GM12878 (cell line): ENCODE measurements around the gene PROP1. TPM values are rescaled to one million over a fixed set of nuclear protein-coding genes. Genes with fewer than 3 reads are reported as not detected.
"Not testable (repeated sequence)": the region's sequence is repeated elsewhere in the genome, so short reads cannot be mapped to it uniquely, and the experiment has no call there.

Source experiments
- ATAC-seq: fragments of 200-7000 bp; cut with Tn5 transposase; 3 replicates; pipeline ENCODE4 v1.9.1; 2020; ENCODE audit warnings: mild to moderate bottlenecking, moderate library complexity
- Bru-seq: library from RNA; stranded (reverse); fragments of 400-500 nt; gene quantifications from one replicate; lab custom pipeline; 2021; lab: Mats Ljungman, UMichigan
- BruChase-seq, 2 experiments: library from RNA; stranded (reverse); fragments of 400-500 nt; gene quantifications; one replicate each; lab custom pipeline; 2021; lab: Mats Ljungman, UMichigan
- BruUV-seq: library from RNA; stranded (reverse); fragments of 400-500 nt; replicated peaks from 2 replicates; lab custom pipeline; 2021; lab: Mats Ljungman, UMichigan
- CTCF ChIA-PET: fragments of 300-600 bp; sonication (Branson Sonifier 250); formaldehyde crosslinking; extraction: SDS; loops from one replicate; lab custom pipeline; 2021; ENCODE audit warnings: inconsistent platforms; lab: Yijun Ruan, JAX
- POLR2A ChIA-PET: fragments of 350-600 bp; formaldehyde crosslinking; extraction: SDS; loops from one replicate; lab custom pipeline; 2021; ENCODE audit warnings: inconsistent platforms; lab: Charles Lee
- RAD21 ChIA-PET: fragments of 300-600 bp; sonication (Branson Sonifier 250); formaldehyde crosslinking; loops from one replicate; lab custom pipeline; 2023; ENCODE audit warnings: antibody characterized with exemption; ENCODE audit not compliant: unreplicated experiment; lab: Charles Lee
- SMC1A ChIA-PET: fragments of 300-600 bp; sonication (Branson Sonifier 250); formaldehyde crosslinking; loops from one replicate; lab custom pipeline; 2023; ENCODE audit not compliant: unreplicated experiment, uncharacterized antibody; lab: Charles Lee
- DNase-seq: peaks from one replicate; pipeline ENCODE4 v3.0.0-alpha.2; 2011; ENCODE audit warnings: low read depth, low spot score
- FAIRE-seq: peaks from 3 replicates; lab custom pipeline; 2011; peaks lifted over from hg19 to GRCh38; lab: Jason Lieb, UNC
- H2AFZ ChIP-seq: 2 replicates; pipeline ENCODE4 v1.6.0; 2011; ENCODE audit warnings: low read depth, low read length, control low read depth; ENCODE audit not compliant: control insufficient read depth
- H3K27ac ChIP-seq: 2 replicates; pipeline ENCODE4 v1.5.1; 2011; ENCODE audit warnings: control low read depth; ENCODE audit not compliant: control insufficient read depth, insufficient read depth
- H3K27me3 ChIP-seq, 2 experiments: replicated peaks in 1 of 2; 2 replicates each; pipeline versions ENCODE4 v1.6.0 to v1.6.1; 2011; ENCODE audit warnings: low read length in 1 of 2; ENCODE audit not compliant: control insufficient read depth in 2 of 2, insufficient read depth in 2 of 2
- H3K36me3 ChIP-seq, 2 experiments: 2 replicates each; pipeline ENCODE4 v1.5.1; 2011; ENCODE audit warnings: low read length in 1 of 2; ENCODE audit not compliant: control insufficient read depth in 2 of 2, insufficient read depth in 2 of 2
- H3K4me1 ChIP-seq: 2 replicates; pipeline ENCODE4 v1.6.1; 2011; ENCODE audit warnings: mild to moderate bottlenecking, low read length, moderate library complexity, mixed read lengths; ENCODE audit not compliant: control insufficient read depth, insufficient read depth
- H3K4me2 ChIP-seq: 2 replicates; pipeline ENCODE4 v1.6.0; 2011; ENCODE audit warnings: control low read depth; ENCODE audit not compliant: control insufficient read depth, insufficient read depth
- H3K4me3 ChIP-seq: fragments of 200-600 bp; sonication (generic); 2 replicates; pipeline ENCODE4 v1.5.1; 2016
- H3K79me2 ChIP-seq: 2 replicates; pipeline ENCODE4 v1.6.0; 2011; ENCODE audit warnings: low read length; ENCODE audit not compliant: control insufficient read depth, insufficient read depth
- H3K9ac ChIP-seq: 2 replicates; pipeline ENCODE4 v1.8.0; 2011; ENCODE audit warnings: low read length, control low read depth, mixed read lengths; ENCODE audit not compliant: control insufficient read depth, insufficient read depth
- H3K9me3 ChIP-seq: replicated peaks from 3 replicates; pipeline ENCODE4 v1.5.1; 2011; ENCODE audit warnings: mild to moderate bottlenecking, low read length; ENCODE audit not compliant: control insufficient read depth, insufficient read depth
- H4K20me1 ChIP-seq: 2 replicates; pipeline ENCODE4 v1.6.0; 2011; ENCODE audit not compliant: control insufficient read depth, insufficient read depth
- FOS ChIP-seq: IDR thresholded peaks from 3 replicates; pipeline ENCODE4 v1.6.1; 2011; ENCODE audit warnings: borderline replicate concordance; ENCODE audit not compliant: insufficient read length; ENCODE audit errors: extremely low read depth
- NFXL1 ChIP-seq: fragments of 450-650 bp; IDR thresholded peaks from 2 replicates; pipeline ENCODE4 v1.6.1; 2017; ENCODE audit warnings: antibody characterized with exemption, mild to moderate bottlenecking, borderline replicate concordance
- WGBS: methylation state at CpG from one replicate; pipeline ENCODE4 v1.1.6; 2016; ENCODE audit warnings: low lambda C conversion rate; ENCODE audit not compliant: insufficient replicate concordance, insufficient coverage; ENCODE audit errors: missing lambda C conversion rate; 5-methylcytosine and 5-hydroxymethylcytosine counted together
- in situ Hi-C: fragments of 300-500 bp; cut with MboI; formaldehyde crosslinking; loops from 9 replicates; pipeline ENCODE4 v1.14.3; 2018; ENCODE audit warnings: mixed read lengths
- intact Hi-C: fragments of 100-400 bp; cut with micrococcal nuclease; formaldehyde crosslinking; loops from one replicate; pipeline ENCODE4 v1.14.2; 2022; ENCODE audit not compliant: unreplicated experiment
- long read RNA-seq, 2 experiments: library from polyadenylated mRNA; unstranded; transcript quantifications; one replicate each; pipeline ENCODE4 v2.0.0, GENCODE V29; 2019 to 2020
- polyA minus RNA-seq, 3 experiments: library from RNA; depleted of rRNA, polyadenylated mRNA; stranded (reverse); fragments of >200 nt; gene quantifications; 2 replicates each; pipeline ENCODE4 v1.2.3, GENCODE V29; 2011
- polyA plus RNA-seq, 11 experiments: library from polyadenylated mRNA; depleted of rRNA in 4 of 11; unstranded in 6 of 11; stranded (reverse) in 5 of 11; fragments of >200 nt; fragmentation: Nextera tagmentation in 4 of 11; fragmentation: Illumina TruSeq in 1 of 11; extraction: Ambion mirVana in 4 of 11; extraction: Trizol in 1 of 11; gene quantifications; 1 replicate in 1 of 11; 2 replicates in 10 of 11; pipeline versions ENCODE4 v1.2.1 to v1.2.3, GENCODE V29; 2011 to 2016; ENCODE audit warnings: inconsistent platforms in 2 of 11, missing spikeins in 2 of 11, low read depth in 1 of 11
- total RNA-seq, 4 experiments: library from RNA; depleted of rRNA in 3 of 4; stranded (reverse); fragments of >200 nt in 3 of 4; fragmentation: Illumina TruSeq in 1 of 4; extraction: Trizol in 1 of 4; gene quantifications; 2 replicates each; pipeline versions ENCODE4 v1.2.1 to v1.2.3, GENCODE V29; 2013 to 2021

Gene PROP1
- total RNA-seq (2013; cell fraction: nucleolus; rRNA removed): not detected in 2 replicates
- total RNA-seq (2014; rRNA removed) (not detected in 2 replicates), total RNA-seq (2014; rRNA removed; fragmentation: Illumina TruSeq; extraction: Trizol) (not detected in 2 replicates), total RNA-seq (2021) (not detected in 2 replicates), polyA plus RNA-seq (2011; rRNA removed) (not detected in 2 replicates), polyA plus RNA-seq (2014; fragmentation: Illumina TruSeq; extraction: Trizol) (not detected in 2 replicates), polyA plus RNA-seq (2014; fragmentation: Nextera tagmentation; extraction: Ambion mirVana) (not detected), polyA plus RNA-seq (2014; rRNA removed) (not detected in 2 replicates), polyA plus RNA-seq (2016; fragmentation: Nextera tagmentation; extraction: Ambion mirVana) (not detected), polyA minus RNA-seq (2011; rRNA and poly(A)+ RNA removed) (not detected in 2 replicates), Bru-seq, nascent RNA (not detected), BruChase-seq, experiment 1, labeled RNA remaining after a 6-hour chase (not detected), BruChase-seq, experiment 2, labeled RNA remaining after a 2-hour chase (percentile 13 among the genes with signal in this experiment)
- polyA plus RNA-seq (2011; ENCODE audit: low read depth): not detected
- not detected in 2 replicates for polyA plus RNA-seq (2011; cell fraction: cytosol; rRNA removed)
- polyA plus RNA-seq (2011; cell fraction: nucleus; rRNA removed): not detected in 2 replicates
- not detected in 2 replicates for polyA plus RNA-seq (2012)
- polyA minus RNA-seq (2011; cell fraction: cytosol; rRNA and poly(A)+ RNA removed): not detected in 2 replicates
- polyA minus RNA-seq (2011; cell fraction: nucleus; rRNA and poly(A)+ RNA removed): not detected in 2 replicates
- long read RNA-seq, experiment 1: 0 reads
- long read RNA-seq, experiment 2: 0 reads

DNA sequence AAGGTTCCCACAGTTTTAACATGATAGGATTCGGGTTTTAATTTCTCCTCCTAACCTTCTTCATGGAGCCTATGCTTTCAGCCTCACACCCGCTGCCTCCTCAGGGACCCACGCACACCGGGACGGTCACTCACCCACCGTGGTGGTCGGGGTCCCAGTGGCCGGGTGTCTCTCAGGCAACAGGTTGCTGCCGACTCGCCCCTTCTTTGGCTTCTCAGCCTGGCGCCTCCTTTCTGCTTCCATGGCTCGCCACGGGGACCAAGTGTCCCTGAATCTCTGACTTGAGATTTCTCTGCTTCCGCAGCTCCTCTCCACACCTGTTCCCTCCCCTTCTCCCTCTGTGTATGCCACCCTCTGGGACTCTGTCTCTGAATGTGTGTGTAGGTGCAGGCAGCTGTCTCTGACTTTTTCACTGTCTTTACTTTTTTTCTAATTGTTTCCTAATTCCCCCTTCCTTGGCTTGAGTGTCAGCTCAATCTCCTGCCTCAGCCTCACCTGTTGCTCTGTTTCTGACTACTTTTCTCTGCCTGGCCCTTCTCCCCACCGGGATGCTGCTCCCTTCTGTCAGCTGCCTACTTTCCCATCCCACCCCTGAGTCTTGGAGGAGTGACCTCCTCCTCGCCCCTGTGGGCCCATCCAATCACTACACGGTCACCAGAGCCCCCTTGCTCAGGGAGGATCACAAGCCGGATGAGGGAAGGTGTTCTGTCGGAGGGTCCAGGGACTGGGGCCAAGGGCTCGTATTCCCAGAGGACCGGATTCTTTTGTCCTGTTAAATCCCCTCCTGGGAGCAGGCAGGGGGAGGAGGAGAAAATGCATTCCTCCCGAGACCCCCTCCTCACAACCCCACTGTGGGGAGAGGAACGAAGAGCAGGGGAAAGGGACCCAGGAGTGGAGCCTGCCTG is at the start of gene PROP1:
Gene PROP1, minus strand, starts transcription at position 552 of the 905 bp plus-strand sequence. Its CDS starts 309 bp downstream, at position 243.
- Histone ChIP-seq H3K9ac (no peak within 1 kb of the TSS), H3K4me1 (no peaks in the 10 kb centered on the region), H3K27me3 (no peaks in the 10 kb centered on the region), H3K9me3 (no peaks in the 10 kb centered on the region), H3K4me3 (no peak within 1 kb of the TSS), H3K4me2 (no peak within 1 kb of the TSS), H3K79me2 (no peaks in the 10 kb centered on the region), H3K36me3 (no peaks in the 10 kb centered on the region), H4K20me1 (no peaks in the 10 kb centered on the region; the same call in 1 of the 2 replicates), H3K27ac (no peak within 1 kb of the TSS)
- no TSS peak for BruUV-seq
- in situ Hi-C loops: no loop called here
- ChIA-PET RAD21 (no interaction called here), CTCF (no interaction called here), POLR2A (no interaction called here)
- ATAC-seq (no peak), DNase-seq (no peak)
- WGBS: 31% methylated on average over 23 of the region's 23 CpGs
- TF ChIP-seq FOS: no peak
- no peak for TF ChIP-seq NFXL1
- TF ChIP-seq, all 136 proteins: peak for 0
- no peak for FAIRE-seq
- H2AFZ ChIP-seq: no peak within 1 kb of the TSS
- SMC1A ChIA-PET: no interaction called here
- intact Hi-C loops: no loop called here

DNA sequence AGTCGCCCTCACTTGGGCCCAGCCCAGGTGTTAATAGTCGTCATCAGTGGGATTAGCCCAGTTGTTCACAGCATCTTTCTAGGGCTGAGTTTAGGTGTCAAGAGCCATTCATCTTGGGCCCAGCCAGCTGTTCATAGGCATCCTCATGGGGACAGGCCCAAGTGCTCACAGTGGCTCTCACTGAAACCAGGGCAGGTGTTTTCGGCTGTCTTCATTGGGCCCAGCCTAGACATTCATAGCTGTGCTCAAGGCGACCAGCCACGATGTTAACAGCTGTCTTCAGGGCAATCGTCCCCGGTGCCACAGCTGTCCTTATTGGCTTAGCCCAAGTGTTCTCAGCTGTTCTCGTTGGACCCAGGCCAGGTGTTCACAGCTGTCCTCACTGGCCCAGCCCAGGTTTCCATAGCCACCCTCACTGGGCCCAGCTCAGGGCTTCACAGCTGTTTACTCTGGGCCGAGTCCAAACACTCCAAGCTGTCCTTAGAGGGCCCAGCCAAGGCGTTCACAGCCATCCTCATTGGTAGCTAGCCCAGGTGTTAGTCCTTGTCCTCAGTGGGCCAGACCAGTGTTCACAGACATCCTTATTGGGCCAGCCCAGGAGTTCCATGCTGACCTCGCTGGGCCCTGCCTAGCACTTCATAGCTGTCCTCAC is 23.5 kb upstream of the PROP1 start:
- CTCF ChIA-PET, H3K4me3 ChIP-seq, in situ Hi-C loops, H3K4me2 ChIP-seq, POLR2A ChIA-PET, H3K27ac ChIP-seq, FAIRE-seq, DNase-seq, H2AFZ ChIP-seq, intact Hi-C loops, H3K79me2 ChIP-seq, H3K9ac ChIP-seq, ATAC-seq, H3K36me3 ChIP-seq, RAD21 ChIA-PET, H3K27me3 ChIP-seq, H4K20me1 ChIP-seq, BruUV-seq, SMC1A ChIA-PET, H3K9me3 ChIP-seq, H3K4me1 ChIP-seq: not testable (repeated sequence)
- WGBS: 48% methylated on average over 5 of the region's 11 CpGs

DNA sequence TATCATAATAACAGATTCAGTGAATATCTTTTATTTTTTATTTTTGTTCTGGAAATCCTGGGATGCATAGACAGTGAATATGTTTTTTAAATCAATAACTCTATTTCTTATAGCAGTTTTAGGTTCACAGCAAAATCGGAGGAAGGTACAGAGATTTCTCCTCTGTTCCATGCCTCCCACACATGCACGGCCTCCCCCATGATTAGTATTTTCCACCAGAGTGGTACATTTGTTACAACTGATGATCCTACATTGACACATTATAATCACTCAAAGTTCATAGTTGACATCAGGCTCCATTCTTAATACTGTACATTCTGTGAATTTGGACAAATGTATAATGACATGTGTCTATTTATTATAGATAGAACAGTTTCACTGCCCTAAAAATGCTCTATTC is 16.7 kb upstream of the PROP1 start:
- H3K9me3 ChIP-seq, ATAC-seq, H4K20me1 ChIP-seq, POLR2A ChIA-PET, H3K27ac ChIP-seq, H3K27me3 ChIP-seq, SMC1A ChIA-PET, DNase-seq, H3K4me1 ChIP-seq, RAD21 ChIA-PET, in situ Hi-C loops, intact Hi-C loops, H3K4me2 ChIP-seq, BruUV-seq, H3K4me3 ChIP-seq, H2AFZ ChIP-seq, H3K79me2 ChIP-seq, H3K36me3 ChIP-seq, FAIRE-seq, CTCF ChIA-PET, H3K9ac ChIP-seq: not testable (repeated sequence)
- 25% methylated on average over 2 of the region's 2 CpGs for WGBS
